Measurements from ENCODE around the gene PRND. TPM values are rescaled to one million over a fixed set of nuclear protein-coding genes. Genes with fewer than 3 reads are reported as not detected.
A peak's percentile ranks its signal among the peaks of the same experiment; 100 is the strongest.

The PRND gene
- polyA plus RNA-seq (not detected in 3 replicates), polyA minus RNA-seq (not detected in 3 replicates)
- not detected for polyA plus RNA-seq (2011; ENCODE audit: low read depth)
- not detected in 2 replicates for polyA plus RNA-seq (2011; cell fraction: cytosol; rRNA removed)
- not detected in 2 replicates for polyA plus RNA-seq (2011; cell fraction: nucleus; rRNA removed)
- polyA plus RNA-seq (2012; ENCODE audit: low replicate concordance), result not detected in 2 replicates
- polyA minus RNA-seq (2011; cell fraction: cytosol; rRNA and poly(A)+ RNA removed), result not detected
- not detected in 2 replicates for polyA minus RNA-seq (2011; cell fraction: nucleus; rRNA and poly(A)+ RNA removed)

GRCh38 chr20:4721719-4722118, at the start of gene PRND:
Gene PRND, plus strand, starts transcription at chr20:4721909. Its CDS starts 2,643 bp downstream, at chr20:4724552.
- no peaks in the 10 kb centered on the region for H3K79me2 ChIP-seq (ENCODE audit: control insufficient read depth, insufficient read depth, low read length)
- H3K9ac ChIP-seq (ENCODE audit: control insufficient read depth, extremely low read depth, insufficient read depth, low read length), result no peak within 1 kb of the TSS
- H3K27ac ChIP-seq (ENCODE audit: control insufficient read depth, insufficient read depth, low read length), result no peak within 1 kb of the TSS
- no peaks in the 10 kb centered on the region for H4K20me1 ChIP-seq (ENCODE audit: control insufficient read depth, extremely low read depth, insufficient read depth, low read length)
- peaks cover 3% of the 10 kb centered on the region for H3K4me1 ChIP-seq (ENCODE audit: control insufficient read depth, extremely low read depth, insufficient read depth, low read length)
- TF ChIP-seq EZH2 (IDR thresholded peaks at IDR 0.05; ENCODE audit: low read length), result no peak
- TF ChIP-seq, protein P1, sequence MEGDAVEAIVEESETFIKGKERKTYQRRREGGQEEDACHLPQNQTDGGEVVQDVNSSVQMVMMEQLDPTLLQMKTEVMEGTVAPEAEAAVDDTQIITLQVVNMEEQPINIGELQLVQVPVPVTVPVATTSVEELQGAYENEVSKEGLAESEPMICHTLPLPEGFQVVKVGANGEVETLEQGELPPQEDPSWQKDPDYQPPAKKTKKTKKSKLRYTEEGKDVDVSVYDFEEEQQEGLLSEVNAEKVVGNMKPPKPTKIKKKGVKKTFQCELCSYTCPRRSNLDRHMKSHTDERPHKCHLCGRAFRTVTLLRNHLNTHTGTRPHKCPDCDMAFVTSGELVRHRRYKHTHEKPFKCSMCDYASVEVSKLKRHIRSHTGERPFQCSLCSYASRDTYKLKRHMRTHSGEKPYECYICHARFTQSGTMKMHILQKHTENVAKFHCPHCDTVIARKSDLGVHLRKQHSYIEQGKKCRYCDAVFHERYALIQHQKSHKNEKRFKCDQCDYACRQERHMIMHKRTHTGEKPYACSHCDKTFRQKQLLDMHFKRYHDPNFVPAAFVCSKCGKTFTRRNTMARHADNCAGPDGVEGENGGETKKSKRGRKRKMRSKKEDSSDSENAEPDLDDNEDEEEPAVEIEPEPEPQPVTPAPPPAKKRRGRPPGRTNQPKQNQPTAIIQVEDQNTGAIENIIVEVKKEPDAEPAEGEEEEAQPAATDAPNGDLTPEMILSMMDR (optimal IDR thresholded peaks at IDR 0.05 in 1 of 3, IDR thresholded peaks at IDR 0.05 in 1 of 3, conservative IDR thresholded peaks at IDR 0.05 in 1 of 3; ENCODE audit: extremely low read depth in 1 of 3, insufficient read depth in 2 of 3, low read length in 3 of 3), result no peak
- DNase-seq (ENCODE audit: low read depth, low spot score) (no peak), FAIRE-seq (no peak)
- H3K36me3 ChIP-seq (ENCODE audit: control insufficient read depth in 2 of 2, extremely low read depth in 1 of 2, insufficient read depth in 2 of 2, low read length in 2 of 2), result no peaks in the 10 kb centered on the region
- no peaks in the 10 kb centered on the region for H3K9me1 ChIP-seq (ENCODE audit: control insufficient read depth, extremely low read depth, insufficient read depth, low read length)
- peak within 1 kb of the TSS; percentile 54 for H2AFZ ChIP-seq (ENCODE audit: control insufficient read depth, low read length)
- peak within 1 kb of the TSS in 1 of 3 experiments; percentile 43 for H3K4me3 ChIP-seq (ENCODE audit: control insufficient read depth in 2 of 3, extremely low read depth in 1 of 3, insufficient read depth in 2 of 3, low read depth in 1 of 3, low read length in 3 of 3)
- H3K27me3 ChIP-seq (ENCODE audit: control insufficient read depth, extremely low read depth, insufficient read depth, low read length), result peaks cover 4% of the 10 kb centered on the region
- dilution Hi-C loops (cut with MboI; ENCODE audit: extremely low pct_ligation_motif_present, low sequenced_read_pairs), result no loop called here
- peak within 1 kb of the TSS; percentile 67 for H3K4me2 ChIP-seq (ENCODE audit: control insufficient read depth, extremely low read depth, insufficient read depth, low read depth, low read length)
- no peaks in the 10 kb centered on the region for H3K9me3 ChIP-seq (ENCODE audit: control insufficient read depth, low read depth, low read length)

- H3K27me3 ChIP-seq (ENCODE audit: control insufficient read depth, extremely low read depth, insufficient read depth, low read length), result no peaks in the 10 kb centered on the region
- FAIRE-seq (no peak), DNase-seq (ENCODE audit: low read depth, low spot score) (no peak)
- H2AFZ ChIP-seq (ENCODE audit: control insufficient read depth, low read length), result no peak overlapping the region
- no peak overlapping the region for H3K9ac ChIP-seq (ENCODE audit: control insufficient read depth, extremely low read depth, insufficient read depth, low read length)
- no peak for TF ChIP-seq EZH2 (IDR thresholded peaks at IDR 0.05; ENCODE audit: low read length)
- TF ChIP-seq, protein P1 (optimal IDR thresholded peaks at IDR 0.05 in 1 of 3, IDR thresholded peaks at IDR 0.05 in 1 of 3, conservative IDR thresholded peaks at IDR 0.05 in 1 of 3; ENCODE audit: extremely low read depth in 1 of 3, insufficient read depth in 2 of 3, low read length in 3 of 3), result no peak
- H3K4me3 ChIP-seq (ENCODE audit: control insufficient read depth in 2 of 3, extremely low read depth in 1 of 3, insufficient read depth in 2 of 3, low read depth in 1 of 3, low read length in 3 of 3), result no peak overlapping the region
- H3K4me1 ChIP-seq (ENCODE audit: control insufficient read depth, extremely low read depth, insufficient read depth, low read length), result no peaks in the 10 kb centered on the region
- no peaks in the 10 kb centered on the region for H3K79me2 ChIP-seq (ENCODE audit: control insufficient read depth, insufficient read depth, low read length)
- no peaks in the 10 kb centered on the region for H3K9me3 ChIP-seq (ENCODE audit: control insufficient read depth, low read depth, low read length)
- dilution Hi-C loops (cut with MboI; ENCODE audit: extremely low pct_ligation_motif_present, low sequenced_read_pairs), result no loop called here
- H4K20me1 ChIP-seq (ENCODE audit: control insufficient read depth, extremely low read depth, insufficient read depth, low read length), result no peaks in the 10 kb centered on the region
- no peak overlapping the region for H3K4me2 ChIP-seq (ENCODE audit: control insufficient read depth, extremely low read depth, insufficient read depth, low read depth, low read length)
- no peaks in the 10 kb centered on the region for H3K9me1 ChIP-seq (ENCODE audit: control insufficient read depth, extremely low read depth, insufficient read depth, low read length)
- no peaks in the 10 kb centered on the region for H3K36me3 ChIP-seq (ENCODE audit: control insufficient read depth in 2 of 2, extremely low read depth in 1 of 2, insufficient read depth in 2 of 2, low read length in 2 of 2)
- no peak overlapping the region for H3K27ac ChIP-seq (ENCODE audit: control insufficient read depth, insufficient read depth, low read length)
These were observed 48.8 kb upstream of the PRND start for GRCh38 chr20:4672948-4673347.
